ENCODE measurements around the gene SMIM29. TPM values are rescaled to one million over a fixed set of nuclear protein-coding genes. Genes with fewer than 3 reads are reported as not detected.
"Not testable (repeated sequence)": the region's sequence is repeated elsewhere in the genome, so short reads cannot be mapped to it uniquely, and the experiment has no call there.

SMIM29 gene
- total RNA-seq, 1 experiment from 2014 or later = 12.0 TPM

DNA sequence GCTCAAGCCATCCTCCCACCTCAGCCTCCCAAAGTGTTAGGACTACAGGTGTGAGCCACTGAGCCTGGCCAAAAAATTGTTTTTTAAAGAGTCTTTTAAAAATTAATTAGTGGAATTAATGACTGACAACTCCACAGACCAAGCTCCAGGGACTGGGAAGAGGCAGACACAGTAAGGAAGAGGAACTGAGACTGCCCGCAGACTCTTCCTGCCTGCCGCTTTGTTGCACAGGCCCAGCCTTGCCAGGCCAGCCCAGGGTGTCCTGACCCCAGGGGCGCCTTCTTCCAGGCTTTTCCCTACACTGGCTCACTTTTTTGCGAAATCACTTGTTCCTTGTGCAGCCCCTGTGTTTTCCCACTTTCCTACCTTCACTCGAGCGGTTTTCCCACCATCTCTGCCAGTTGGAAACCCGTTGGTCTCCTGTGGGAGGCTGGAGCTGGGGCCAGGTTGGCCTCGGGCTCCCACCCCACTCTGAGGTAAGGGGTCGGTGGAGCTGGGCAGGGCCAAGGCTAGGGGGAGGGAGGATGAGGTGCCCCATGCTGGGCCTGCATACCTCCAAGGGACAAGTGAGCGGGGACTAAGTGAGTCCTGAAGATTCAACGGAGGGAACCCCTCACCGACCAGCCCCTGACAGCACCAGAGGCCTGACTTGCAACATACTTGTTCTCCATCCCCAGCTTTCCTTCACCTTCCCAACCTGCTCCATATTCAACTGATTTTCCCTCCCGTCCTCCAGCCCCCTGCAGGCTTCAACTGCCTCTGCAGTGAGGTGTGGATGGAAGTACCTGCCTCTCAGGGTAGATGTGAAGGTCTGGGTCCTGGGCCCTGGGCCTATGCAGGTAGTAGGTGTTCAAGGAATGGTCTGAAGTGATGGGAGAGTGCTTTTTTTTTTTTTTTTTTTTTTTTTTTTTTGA lies 23.5 kb upstream of the SMIM29 start:
- POLR2A ChIA-PET = no interaction called here
- H3K27me3 Mint-ChIP-seq (ENCODE audit: insufficient read depth, unreplicated experiment) = no peaks in the 10 kb centered on the region

DNA sequence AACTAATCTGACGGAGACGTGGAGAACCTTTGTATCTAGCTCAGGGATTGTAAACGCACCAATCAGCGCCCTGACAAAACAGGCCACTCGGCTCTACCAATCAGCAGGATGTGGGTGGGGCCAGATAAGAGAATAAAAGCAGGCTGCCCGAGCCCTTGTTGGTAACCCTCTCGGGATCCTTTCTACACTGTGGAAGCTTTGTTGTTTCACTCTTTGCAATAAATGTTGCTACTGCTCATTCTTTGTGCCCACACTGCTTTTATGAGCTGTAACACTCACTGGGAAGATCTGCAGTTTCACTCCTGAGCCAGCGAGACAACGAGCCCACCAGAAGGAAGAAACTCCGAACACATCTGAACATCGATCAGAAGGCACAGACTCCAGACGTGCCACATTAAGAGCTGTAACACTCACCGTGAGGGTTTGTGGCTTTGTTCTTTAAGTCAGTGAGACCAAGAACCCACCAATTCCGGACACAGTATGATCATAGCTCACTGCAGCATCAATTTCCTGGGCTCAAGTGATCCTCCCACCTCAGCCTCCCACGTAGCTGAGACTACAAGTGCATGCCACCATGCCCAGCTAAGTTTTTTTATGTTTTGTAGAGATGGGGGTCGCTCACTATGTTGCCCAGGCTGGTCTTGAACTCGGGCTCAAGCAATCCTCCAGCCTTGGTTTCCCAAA lies 21.0 kb upstream of the SMIM29 start:
- H3K9me3 Mint-ChIP-seq (ENCODE audit: unreplicated experiment); DNase-seq (ENCODE audit: unreplicated experiment); H3K27me3 Mint-ChIP-seq (ENCODE audit: insufficient read depth, unreplicated experiment); H3K27ac Mint-ChIP-seq (ENCODE audit: low read depth, unreplicated experiment); intact Hi-C loops (cut with micrococcal nuclease); H3K4me3 Mint-ChIP-seq (ENCODE audit: unreplicated experiment); H3K36me3 Mint-ChIP-seq (ENCODE audit: insufficient read depth, unreplicated experiment); BruUV-seq (replicated peaks); H3K4me1 Mint-ChIP-seq (ENCODE audit: insufficient read depth, unreplicated experiment): not testable (repeated sequence)
- CTCF ChIA-PET = interaction anchor here (1.3 kb wide), 1 partner anchor 20 kb away, joined by 4 read pairs; no protein-coding TSS in a partner anchor
- POLR2A ChIA-PET = interaction anchor here (0.7 to 1.3 kb wide), 3 partner anchors 11 to 157 kb away, joined by 3 to 4 read pairs (median 3); no protein-coding TSS in a partner anchor

More for the DNA sequence above, 23.5 kb upstream of the SMIM29 start:
- no peak overlapping the region for H3K4me3 Mint-ChIP-seq (ENCODE audit: unreplicated experiment)
- CTCF ChIA-PET = interaction anchor here (0.6 to 1.1 kb wide), 2 partner anchors 22 to 832 kb away, joined by 3 read pairs; no protein-coding TSS in a partner anchor
- peaks cover 6% of the 10 kb centered on the region for H3K36me3 Mint-ChIP-seq (ENCODE audit: insufficient read depth, unreplicated experiment)
- intact Hi-C loops (cut with micrococcal nuclease) = no loop called here
- TF ChIP-seq, protein P1, sequence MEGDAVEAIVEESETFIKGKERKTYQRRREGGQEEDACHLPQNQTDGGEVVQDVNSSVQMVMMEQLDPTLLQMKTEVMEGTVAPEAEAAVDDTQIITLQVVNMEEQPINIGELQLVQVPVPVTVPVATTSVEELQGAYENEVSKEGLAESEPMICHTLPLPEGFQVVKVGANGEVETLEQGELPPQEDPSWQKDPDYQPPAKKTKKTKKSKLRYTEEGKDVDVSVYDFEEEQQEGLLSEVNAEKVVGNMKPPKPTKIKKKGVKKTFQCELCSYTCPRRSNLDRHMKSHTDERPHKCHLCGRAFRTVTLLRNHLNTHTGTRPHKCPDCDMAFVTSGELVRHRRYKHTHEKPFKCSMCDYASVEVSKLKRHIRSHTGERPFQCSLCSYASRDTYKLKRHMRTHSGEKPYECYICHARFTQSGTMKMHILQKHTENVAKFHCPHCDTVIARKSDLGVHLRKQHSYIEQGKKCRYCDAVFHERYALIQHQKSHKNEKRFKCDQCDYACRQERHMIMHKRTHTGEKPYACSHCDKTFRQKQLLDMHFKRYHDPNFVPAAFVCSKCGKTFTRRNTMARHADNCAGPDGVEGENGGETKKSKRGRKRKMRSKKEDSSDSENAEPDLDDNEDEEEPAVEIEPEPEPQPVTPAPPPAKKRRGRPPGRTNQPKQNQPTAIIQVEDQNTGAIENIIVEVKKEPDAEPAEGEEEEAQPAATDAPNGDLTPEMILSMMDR (IDR thresholded peaks at IDR 0.05; ENCODE audit: unreplicated experiment) = no peak
- H3K4me1 Mint-ChIP-seq (ENCODE audit: insufficient read depth, unreplicated experiment) = no peaks in the 10 kb centered on the region
- no peaks in the 10 kb centered on the region for H3K9me3 Mint-ChIP-seq (ENCODE audit: unreplicated experiment)
- BruUV-seq (replicated peaks) = no TSS peak
- DNase-seq (ENCODE audit: unreplicated experiment) = no peak
- H3K27ac Mint-ChIP-seq (ENCODE audit: low read depth, unreplicated experiment) = no peak overlapping the region

DNA sequence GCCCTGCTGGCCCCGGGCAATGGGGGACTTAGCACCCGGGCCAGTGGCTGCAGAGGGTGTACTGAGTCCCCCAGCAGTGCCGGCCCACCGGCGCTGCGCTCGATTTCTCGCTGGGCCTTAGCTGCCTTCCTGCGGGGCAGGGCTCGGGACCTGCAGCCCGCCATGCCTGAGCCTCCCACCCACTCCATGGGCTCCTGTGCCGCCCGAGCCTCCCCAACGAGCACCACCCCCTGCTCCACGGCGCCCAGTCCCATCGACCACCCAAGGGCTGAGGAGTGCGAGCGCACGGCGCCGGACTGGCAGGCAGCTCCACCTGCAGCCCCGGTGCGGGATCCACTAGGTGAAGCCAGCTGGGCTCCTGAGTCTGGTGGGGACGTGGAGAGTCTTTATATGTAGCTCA lies 20.3 kb upstream of the SMIM29 start:
- H3K36me3 Mint-ChIP-seq (ENCODE audit: insufficient read depth, unreplicated experiment); H3K27ac Mint-ChIP-seq (ENCODE audit: low read depth, unreplicated experiment); H3K4me3 Mint-ChIP-seq (ENCODE audit: unreplicated experiment); intact Hi-C loops (cut with micrococcal nuclease); H3K27me3 Mint-ChIP-seq (ENCODE audit: insufficient read depth, unreplicated experiment); DNase-seq (ENCODE audit: unreplicated experiment); H3K9me3 Mint-ChIP-seq (ENCODE audit: unreplicated experiment); BruUV-seq (replicated peaks); H3K4me1 Mint-ChIP-seq (ENCODE audit: insufficient read depth, unreplicated experiment): not testable (repeated sequence)
- POLR2A ChIA-PET = interaction anchor here (0.7 to 1.3 kb wide), 2 partner anchors 12 to 157 kb away, joined by 3 to 4 read pairs; no protein-coding TSS in a partner anchor
- CTCF ChIA-PET = interaction anchor here (1.3 kb wide), 1 partner anchor 20 kb away, joined by 4 read pairs; no protein-coding TSS in a partner anchor

DNA sequence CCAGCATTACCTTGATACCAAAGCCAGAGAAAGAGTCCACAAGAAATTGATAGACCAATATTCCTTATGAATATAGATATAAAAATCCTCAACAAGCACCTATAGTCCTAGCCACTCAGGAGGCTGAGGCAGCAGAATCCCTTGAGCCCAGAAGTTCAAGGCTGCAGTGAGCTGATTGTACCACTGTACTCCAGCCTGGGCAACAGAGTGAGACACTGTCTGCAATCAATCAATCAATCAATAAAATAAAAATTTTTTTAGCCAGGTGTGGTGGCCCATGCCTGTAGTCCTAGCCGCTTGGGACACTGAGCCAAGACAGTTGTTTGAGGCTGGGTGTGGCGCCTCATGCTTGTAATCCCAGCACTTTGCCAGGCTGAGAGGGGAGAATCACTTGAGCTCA lies 18.9 kb upstream of the SMIM29 start:
- DNase-seq (ENCODE audit: unreplicated experiment) = no peak
- Mint-ChIP-seq H3K27me3 (ENCODE audit: insufficient read depth, unreplicated experiment) (no peaks in the 10 kb centered on the region), H3K9me3 (ENCODE audit: unreplicated experiment) (peaks cover 5% of the 10 kb centered on the region), H3K27ac (ENCODE audit: low read depth, unreplicated experiment) (no peak overlapping the region), H3K4me1 (ENCODE audit: insufficient read depth, unreplicated experiment) (no peaks in the 10 kb centered on the region), H3K4me3 (ENCODE audit: unreplicated experiment) (no peak overlapping the region), H3K36me3 (ENCODE audit: insufficient read depth, unreplicated experiment) (no peaks in the 10 kb centered on the region)
- ChIA-PET POLR2A (interaction anchor here (0.6 kb wide), 1 partner anchor 46 kb away, joined by 3 read pairs; no protein-coding TSS in a partner anchor), CTCF (interaction anchor here (0.7 kb wide), 1 partner anchor 106 kb away, joined by 3 read pairs; no protein-coding TSS in a partner anchor)
- BruUV-seq (replicated peaks) = no TSS peak
- TF ChIP-seq, protein P1 (IDR thresholded peaks at IDR 0.05; ENCODE audit: unreplicated experiment) = no peak
- intact Hi-C loops (cut with micrococcal nuclease) = no loop called here

DNA sequence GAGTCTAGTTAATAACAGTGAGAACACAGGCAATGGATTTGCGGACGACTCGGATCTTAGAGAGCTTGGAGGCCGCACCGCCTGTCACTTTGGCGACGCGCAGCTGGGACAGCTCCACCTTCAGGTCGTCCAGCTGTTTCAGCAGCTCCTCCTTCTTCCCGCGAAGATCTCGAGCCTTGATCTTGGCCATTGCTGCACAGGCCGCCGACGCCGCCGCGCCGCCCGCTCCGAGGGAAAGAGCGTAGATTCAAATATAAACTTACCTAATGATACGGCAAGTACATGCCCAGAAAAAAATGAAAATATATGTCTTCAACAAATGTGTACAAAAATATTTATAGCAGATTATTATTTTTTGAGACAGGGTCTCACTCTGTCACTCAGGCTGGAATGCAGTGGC lies 14.7 kb upstream of the SMIM29 start:
- intact Hi-C loops (cut with micrococcal nuclease); H3K27ac Mint-ChIP-seq (ENCODE audit: low read depth, unreplicated experiment); H3K27me3 Mint-ChIP-seq (ENCODE audit: insufficient read depth, unreplicated experiment); H3K36me3 Mint-ChIP-seq (ENCODE audit: insufficient read depth, unreplicated experiment); POLR2A ChIA-PET; CTCF ChIA-PET; H3K9me3 Mint-ChIP-seq (ENCODE audit: unreplicated experiment); BruUV-seq (replicated peaks); DNase-seq (ENCODE audit: unreplicated experiment); H3K4me3 Mint-ChIP-seq (ENCODE audit: unreplicated experiment); H3K4me1 Mint-ChIP-seq (ENCODE audit: insufficient read depth, unreplicated experiment): not testable (repeated sequence)
